Endothelial cell of umbilical vein (primary cell): ENCODE data around the gene KRT32. TPM values are rescaled to one million over a fixed set of nuclear protein-coding genes. Genes with fewer than 3 reads are reported as not detected.

Source experiments
- BruUV-seq: library from RNA; stranded (reverse); fragments of 400-500 nt; replicated peaks from 2 replicates; lab custom pipeline; 2021; lab: Mats Ljungman, UMichigan
- CTCF ChIA-PET: fragments of 300-600, 350-600 bp; sonication (Branson Sonifier 250); formaldehyde crosslinking; loops from one replicate; lab custom pipeline; 2021; ENCODE audit warnings: antibody characterized with exemption, inconsistent platforms; lab: Charles Lee
- POLR2A ChIA-PET: fragments of 300-600, 350-600 bp; sonication (Branson Sonifier 250); formaldehyde crosslinking; loops from one replicate; lab custom pipeline; 2021; ENCODE audit warnings: antibody characterized with exemption, inconsistent platforms; lab: Charles Lee
- DNase-seq: peaks from one replicate; pipeline ENCODE4 v3.0.0-alpha.2; 2011; ENCODE audit warnings: low read depth, low spot score
- FAIRE-seq: peaks from 2 replicates; lab custom pipeline; 2011; peaks lifted over from hg19 to GRCh38; lab: Jason Lieb, UNC
- H2AFZ ChIP-seq: 2 replicates; pipeline ENCODE4 v1.6.0; 2012; ENCODE audit warnings: low read depth, low read length, control low read depth, inconsistent platforms
- H3K27ac ChIP-seq: 2 replicates; pipeline ENCODE4 v1.5.1; 2011; ENCODE audit warnings: low read depth, mild to moderate bottlenecking, control low read depth, low read length, moderate library complexity; ENCODE audit not compliant: insufficient read depth
- H3K27me3 ChIP-seq, 2 experiments: 2 replicates each; pipeline versions ENCODE4 v1.6.0 to v1.6.1; 2011; ENCODE audit warnings: low read length in 2 of 2, mixed read lengths in 1 of 2; ENCODE audit not compliant: control insufficient read depth in 2 of 2, insufficient read depth in 2 of 2
- H3K36me3 ChIP-seq, 2 experiments: 2 replicates in 1 of 2; 3 replicates in 1 of 2; pipeline ENCODE4 v1.5.1; 2011; ENCODE audit warnings: low read length in 2 of 2, mild to moderate bottlenecking in 1 of 2, moderate library complexity in 1 of 2; ENCODE audit not compliant: control insufficient read depth in 2 of 2, insufficient read depth in 2 of 2; ENCODE audit errors: extremely low read depth in 1 of 2
- H3K4me1 ChIP-seq: 3 replicates; pipeline ENCODE4 v1.5.1; 2011; ENCODE audit warnings: mild to moderate bottlenecking, low read length; ENCODE audit not compliant: control insufficient read depth, insufficient read depth; ENCODE audit errors: extremely low read depth
- H3K4me2 ChIP-seq: 2 replicates; pipeline ENCODE4 v1.6.1; 2011; ENCODE audit warnings: low read length, control low read depth, mixed read lengths; ENCODE audit not compliant: insufficient read depth
- H3K4me3 ChIP-seq, 3 experiments: fragments of 200-600 bp in 1 of 3; sonication (generic), shearing (Covaris generic) in 1 of 3; replicated peaks in 1 of 3; 2 replicates each; pipeline ENCODE4 v1.5.1; 2011 to 2016; ENCODE audit warnings: control low read depth in 3 of 3, low read length in 3 of 3, mild to moderate bottlenecking in 2 of 3, inconsistent platforms in 1 of 3, low read depth in 1 of 3, moderate library complexity in 1 of 3; ENCODE audit not compliant: insufficient read depth in 1 of 3
- H3K79me2 ChIP-seq: 2 replicates; pipeline ENCODE4 v1.6.0; 2012; ENCODE audit warnings: low read length, inconsistent platforms; ENCODE audit not compliant: control insufficient read depth, insufficient read depth
- H3K9ac ChIP-seq: replicated peaks from 2 replicates; pipeline ENCODE3; 2011; ENCODE audit warnings: low read length, control low read depth; ENCODE audit not compliant: insufficient read depth; ENCODE audit errors: extremely low read depth
- H3K9me1 ChIP-seq: replicated peaks from 3 replicates; pipeline ENCODE4 v1.6.0; 2011; ENCODE audit warnings: mild to moderate bottlenecking, low read length; ENCODE audit not compliant: control insufficient read depth, insufficient read depth; ENCODE audit errors: extremely low read depth
- H3K9me3 ChIP-seq: replicated peaks from 2 replicates; pipeline ENCODE4 v1.5.1; 2012; ENCODE audit warnings: low read length, inconsistent platforms; ENCODE audit not compliant: control insufficient read depth, insufficient read depth
- H4K20me1 ChIP-seq: replicated peaks from 2 replicates; pipeline ENCODE3; 2011; ENCODE audit warnings: mild to moderate bottlenecking, low read length; ENCODE audit not compliant: control insufficient read depth, insufficient read depth; ENCODE audit errors: extremely low read depth
- EZH2 ChIP-seq: IDR thresholded peaks from 2 replicates; pipeline ENCODE4 v1.6.1; 2012; ENCODE audit warnings: borderline replicate concordance, low read depth, mild to moderate bottlenecking, moderate library complexity, low read length, inconsistent platforms; ENCODE audit not compliant: severe bottlenecking
- FOS ChIP-seq: IDR thresholded peaks from 2 replicates; pipeline ENCODE4 v1.6.1; 2011; ENCODE audit warnings: mild to moderate bottlenecking, low read length, moderate library complexity, borderline replicate concordance; ENCODE audit not compliant: insufficient read depth
- GATA2 ChIP-seq: IDR thresholded peaks from 2 replicates; pipeline ENCODE4 v1.7.0; 2011; ENCODE audit warnings: low read depth, mild to moderate bottlenecking, moderate library complexity, mixed read lengths, low read length; ENCODE audit not compliant: insufficient read length, insufficient read depth
- MAX ChIP-seq: IDR thresholded peaks from 2 replicates; pipeline ENCODE4 v1.6.1; 2011; ENCODE audit not compliant: insufficient read depth, insufficient read length
- POLR2AphosphoS5 ChIP-seq: IDR thresholded peaks from 2 replicates; pipeline ENCODE4 v1.6.1; 2012; ENCODE audit warnings: low read depth, mild to moderate bottlenecking, control low read depth, low read length, moderate library complexity; ENCODE audit not compliant: insufficient read depth
- dilution Hi-C: fragments of 300-500 bp; cut with MboI; formaldehyde crosslinking; loops from one replicate; pipeline ENCODE4 v1.15.0; 2019; ENCODE audit warnings: low sequenced_read_pairs; ENCODE audit not compliant: extremely low pct_ligation_motif_present
- intact Hi-C: fragments of 100-400 bp; cut with micrococcal nuclease; formaldehyde crosslinking; loops from one replicate; pipeline ENCODE4 v1.10.0; 2022
- polyA plus RNA-seq, 4 experiments: library from polyadenylated mRNA; depleted of rRNA in 3 of 4; stranded (reverse) in 3 of 4; unstranded in 1 of 4; fragments of >200 nt; gene quantifications; 2 replicates each; pipeline versions ENCODE4 v1.2.1 to v1.2.3, GENCODE V29; 2011 to 2012; ENCODE audit warnings: missing spikeins in 1 of 4
- total RNA-seq: library from RNA; stranded (reverse); gene quantifications from 2 replicates; pipeline ENCODE4 v1.2.3, GENCODE V29; 2021

The KRT32 gene
- total and polyA plus RNA-seq, 2 donors (not counting 3 experiments of a cell fraction or from before 2014, with no cell fraction given): not detected

- Histone ChIP-seq H3K4me2 (no peak overlapping the region), H3K9me3 (no peaks in the 10 kb centered on the region), H3K9ac (no peak overlapping the region), H2AFZ (no peak overlapping the region), H4K20me1 (no peaks in the 10 kb centered on the region), H3K27me3 (peaks cover 0 to 4% of the 10 kb centered on the region in 2 experiments), H3K9me1 (no peaks in the 10 kb centered on the region), H3K27ac (no peak overlapping the region), H3K79me2 (no peaks in the 10 kb centered on the region), H3K36me3 (no peaks in the 10 kb centered on the region), H3K4me3 (no peak overlapping the region), H3K4me1 (no peaks in the 10 kb centered on the region)
- no peak for FAIRE-seq
- dilution Hi-C loops: no loop called here
- intact Hi-C loops: no loop called here
- no peak for DNase-seq
- TF ChIP-seq POLR2AphosphoS5 (no peak), FOS (no peak)
- POLR2A ChIA-PET: no interaction called here
- no TSS peak for BruUV-seq
- CTCF ChIA-PET: interaction anchor here (0.7 kb wide), 1 partner anchor 135 kb away, joined by 3 read pairs; no protein-coding TSS in a partner anchor
Measured at GRCh38 chr17:41413982-41414381, 53.2 kb downstream of the KRT32 start.

- FAIRE-seq: no peak
- Histone ChIP-seq H4K20me1 (no peaks in the 10 kb centered on the region), H3K9me3 (no peaks in the 10 kb centered on the region), H2AFZ (no peak overlapping the region), H3K4me1 (no peaks in the 10 kb centered on the region), H3K4me3 (no peak overlapping the region), H3K27ac (no peak overlapping the region), H3K79me2 (no peaks in the 10 kb centered on the region), H3K9me1 (no peaks in the 10 kb centered on the region), H3K36me3 (no peaks in the 10 kb centered on the region), H3K27me3 (peaks cover 0 to 4% of the 10 kb centered on the region in 2 experiments), H3K9ac (no peak overlapping the region), H3K4me2 (no peak overlapping the region)
- intact Hi-C loops (no loop called here), dilution Hi-C loops (no loop called here)
- no TSS peak for BruUV-seq
- ChIA-PET CTCF (interaction anchor here (0.7 kb wide), 1 partner anchor 136 kb away, joined by 3 read pairs; no protein-coding TSS in a partner anchor), POLR2A (no interaction called here)
- no peak for DNase-seq
- TF ChIP-seq GATA2: no peak
- TF ChIP-seq MAX: no peak
- TF ChIP-seq EZH2: no peak
Measured at GRCh38 chr17:41413353-41413957, 53.7 kb downstream of the KRT32 start.
